HG02763 (cell line): ENCODE results near the gene ATF6B.
"Not testable (repeated sequence)": the region's sequence is repeated elsewhere in the genome, so short reads cannot be mapped to it uniquely, and the experiment has no call there.

Experiments
- ATAC-seq: cut with Tn5 transposase; IDR thresholded peaks from one replicate; pipeline ENCODE4 v1.9.1; 2021; ENCODE audit warnings: mild to moderate bottlenecking, moderate library complexity; ENCODE audit not compliant: unreplicated experiment

Gene ATF6B

GRCh38 chr6:32108727-32109113 lies 19.3 kb downstream of the ATF6B start:
- no peak for ATAC-seq

- ATAC-seq: no peak
Measured at GRCh38 chr6:32108094-32108627, 19.9 kb downstream of the ATF6B start.

- no peak for ATAC-seq
Measured at GRCh38 chr6:32107406-32107805, 20.6 kb downstream of the ATF6B start.

GRCh38 chr6:32105433-32105832 lies 22.6 kb downstream of the ATF6B start:
- ATAC-seq: no peak

GRCh38 chr6:32102255-32102654 lies 25.8 kb downstream of the ATF6B start:
- no peak for ATAC-seq

- not testable (repeated sequence) for ATAC-seq
Measured at GRCh38 chr6:32100251-32100650, 27.8 kb downstream of the ATF6B start.

GRCh38 chr6:32097364-32097763 lies 30.7 kb downstream of the ATF6B start:
- ATAC-seq: no peak

GRCh38 chr6:32096394-32097258 lies 31.4 kb downstream of the ATF6B start:
- no peak for ATAC-seq

GRCh38 chr6:32096087-32096393 lies 32.0 kb downstream of the ATF6B start:
- no peak for ATAC-seq

- no peak for ATAC-seq
Measured at GRCh38 chr6:32095338-32096086, 32.5 kb downstream of the ATF6B start.

- no peak for ATAC-seq
Measured at GRCh38 chr6:32092760-32093497, 35.1 kb downstream of the ATF6B start.

- ATAC-seq: no peak
Measured at GRCh38 chr6:32089082-32089828, 38.8 kb downstream of the ATF6B start.

GRCh38 chr6:32088487-32089049 lies 39.5 kb downstream of the ATF6B start:
- no peak for ATAC-seq

GRCh38 chr6:32087574-32088486 lies 40.2 kb downstream of the ATF6B start:
- no peak for ATAC-seq

- ATAC-seq: no peak
Measured at GRCh38 chr6:32086661-32087573, 41.1 kb downstream of the ATF6B start.

- ATAC-seq: no peak
Measured at GRCh38 chr6:32085759-32086459, 42.1 kb downstream of the ATF6B start.

GRCh38 chr6:32084780-32085179 lies 43.3 kb downstream of the ATF6B start:
- ATAC-seq: no peak
